NCI-H526 treated with DMSO at 0.1 percent for 48 hours (cell line): ENCODE measurements around the gene NTN3.
"Not testable (repeated sequence)": the region's sequence is repeated elsewhere in the genome, so short reads cannot be mapped to it uniquely, and the experiment has no call there.

ENCODE experiments used
- DNase-seq: peaks from one replicate; lab custom pipeline; 2025; lab: John Stamatoyannopoulos, UW

The NTN3 gene

GRCh38 chr16:2479996-2480395 is 8.9 kb downstream of the NTN3 start:
- not testable (repeated sequence) for DNase-seq

- no peak for DNase-seq
Observed at GRCh38 chr16:2480948-2481347, 9.9 kb downstream of the NTN3 start.

GRCh38 chr16:2481676-2482075 is 10.6 kb downstream of the NTN3 start:
- DNase-seq: no peak

- DNase-seq: no peak
Observed at GRCh38 chr16:2482249-2482648, 11.2 kb downstream of the NTN3 start.

- no peak for DNase-seq
Observed at GRCh38 chr16:2482708-2483534, 11.8 kb downstream of the NTN3 start.

GRCh38 chr16:2483939-2484897 is 13.1 kb downstream of the NTN3 start:
- DNase-seq: no peak

- DNase-seq: no peak
Observed at GRCh38 chr16:2484898-2485508, 13.9 kb downstream of the NTN3 start.

- DNase-seq: no peak
Observed at GRCh38 chr16:2485811-2486507, 14.9 kb downstream of the NTN3 start.

GRCh38 chr16:2486645-2487516 is 15.8 kb downstream of the NTN3 start:
- no peak for DNase-seq

GRCh38 chr16:2487517-2487842 is 16.4 kb downstream of the NTN3 start:
- DNase-seq: no peak

- DNase-seq: no peak
Observed at GRCh38 chr16:2487903-2488531, 16.9 kb downstream of the NTN3 start.

GRCh38 chr16:2489581-2489980 is 18.5 kb downstream of the NTN3 start:
- DNase-seq: no peak

GRCh38 chr16:2490190-2491105 is 19.4 kb downstream of the NTN3 start:
- peak; percentile 78 for DNase-seq

GRCh38 chr16:2492292-2492691 is 21.2 kb downstream of the NTN3 start:
- DNase-seq: no peak

- DNase-seq: no peak
Observed at GRCh38 chr16:2493605-2494004, 22.5 kb downstream of the NTN3 start.

- DNase-seq: no peak
Observed at GRCh38 chr16:2494616-2495015, 23.5 kb downstream of the NTN3 start.

GRCh38 chr16:2495041-2495440 is 23.9 kb downstream of the NTN3 start:
- DNase-seq: no peak

- no peak for DNase-seq
Observed at GRCh38 chr16:2496223-2497115, 25.4 kb downstream of the NTN3 start.
